ENCODE measurements around the gene TXNRD2. TPM values are rescaled to one million over a fixed set of nuclear protein-coding genes. Genes with fewer than 3 reads are reported as not detected.
A peak's percentile ranks its signal among the peaks of the same experiment; 100 is the strongest.

The TXNRD2 gene
- total RNA-seq, 2 experiments from 2014 or later = 24.7 to 28.9 TPM

- H3K4me2 ChIP-seq (ENCODE audit: low read length) = peak overlapping the region; percentile 73
- POLR2A ChIA-PET = interaction anchor here (2.2 kb wide), 1 partner anchor 8 kb away, joined by 9 read pairs; no protein-coding TSS in a partner anchor
- H3K9me3 ChIP-seq (ENCODE audit: low read length) = no peaks in the 10 kb centered on the region
- H4K20me1 ChIP-seq (ENCODE audit: insufficient read depth, low read length) = no peaks in the 10 kb centered on the region
- H3K79me2 ChIP-seq (ENCODE audit: insufficient read depth, low read depth, low read length) = peaks cover 31% of the 10 kb centered on the region
- peak overlapping the region; percentile 91 for H3K27ac ChIP-seq (ENCODE audit: low read depth, low read length, poor library complexity, severe bottlenecking)
- TF ChIP-seq EZH2phosphoT487 (IDR thresholded peaks at IDR 0.05; ENCODE audit: borderline replicate concordance, low read depth, low read length) (no peak), CTCF (conservative IDR thresholded peaks at IDR 0.05; ENCODE audit: low read length) (no peak)
- H3K36me3 ChIP-seq (ENCODE audit: insufficient read depth, low read length) = no peaks in the 10 kb centered on the region
- H2AFZ ChIP-seq (ENCODE audit: low read length) = no peak overlapping the region
- CTCF ChIA-PET (ENCODE audit: unreplicated experiment) = interaction anchor here (1.4 to 2.1 kb wide), 3 partner anchors 8 to 115 kb away, joined by 3 to 7 read pairs (median 6); no protein-coding TSS in a partner anchor
- intact Hi-C loops (cut with micrococcal nuclease; ENCODE audit: unreplicated experiment) = no loop called here
- no peaks in the 10 kb centered on the region for H3K9me2 ChIP-seq (ENCODE audit: insufficient read depth, low read length)
- no TSS peak for BruUV-seq (replicated peaks)
- H3K4me1 ChIP-seq (ENCODE audit: insufficient read depth, low read length, poor library complexity, severe bottlenecking) = peaks cover 84% of the 10 kb centered on the region
- H3K4me3 ChIP-seq (ENCODE audit: low read depth, low read length, poor library complexity, severe bottlenecking) = peak overlapping the region; percentile 45
- no peak for DNase-seq (ENCODE audit: low spot score)
Measured at GRCh38 chr22:19888131-19888746, 53.4 kb downstream of the TXNRD2 start.

GRCh38 chr22:19887256-19887985, 54.2 kb downstream of the TXNRD2 start:
- no peaks in the 10 kb centered on the region for H3K9me3 ChIP-seq (ENCODE audit: low read length)
- H3K4me3 ChIP-seq (ENCODE audit: low read depth, low read length, poor library complexity, severe bottlenecking) = peak overlapping the region; percentile 45
- BruUV-seq (replicated peaks) = TSS peak; percentile 82
- H4K20me1 ChIP-seq (ENCODE audit: insufficient read depth, low read length) = no peaks in the 10 kb centered on the region
- peaks cover 31% of the 10 kb centered on the region for H3K79me2 ChIP-seq (ENCODE audit: insufficient read depth, low read depth, low read length)
- TF ChIP-seq EZH2phosphoT487 (IDR thresholded peaks at IDR 0.05; ENCODE audit: borderline replicate concordance, low read depth, low read length) (no peak), CTCF (conservative IDR thresholded peaks at IDR 0.05; ENCODE audit: low read length) (no peak)
- POLR2A ChIA-PET = interaction anchor here (0.8 to 2.2 kb wide), 3 partner anchors 9 to 114 kb away, joined by 3 to 9 read pairs (median 4); partner anchors contain the start of genes GNB1L and RTL10
- H3K36me3 ChIP-seq (ENCODE audit: insufficient read depth, low read length) = no peaks in the 10 kb centered on the region
- CTCF ChIA-PET (ENCODE audit: unreplicated experiment) = interaction anchor here (1.1 to 2.1 kb wide), 4 partner anchors 9 to 157 kb away, joined by 3 to 7 read pairs (median 6); no protein-coding TSS in a partner anchor
- no peaks in the 10 kb centered on the region for H3K9me2 ChIP-seq (ENCODE audit: insufficient read depth, low read length)
- DNase-seq (ENCODE audit: low spot score) = no peak
- peaks cover 76% of the 10 kb centered on the region for H3K4me1 ChIP-seq (ENCODE audit: insufficient read depth, low read length, poor library complexity, severe bottlenecking)
- intact Hi-C loops (cut with micrococcal nuclease; ENCODE audit: unreplicated experiment) = loop anchor here (2.0 kb wide), 1 partner anchor 55 kb away; no protein-coding TSS in a partner anchor
- H3K4me2 ChIP-seq (ENCODE audit: low read length) = peak overlapping the region; percentile 73
- peak overlapping the region; percentile 8; the same call in 1 of the 2 replicates for H2AFZ ChIP-seq (ENCODE audit: low read length)
- peak overlapping the region; percentile 91 for H3K27ac ChIP-seq (ENCODE audit: low read depth, low read length, poor library complexity, severe bottlenecking)

Data from OCI-LY7 (cell line).